H1 (cell line): ENCODE results near the gene APOC4. TPM values are rescaled to one million over a fixed set of nuclear protein-coding genes. Genes with fewer than 3 reads are reported as not detected.

Experiments used
- CTBP2 ChIP-seq: IDR thresholded peaks from 2 replicates; pipeline ENCODE4 v1.7.0; 2011; ENCODE audit warnings: borderline replicate concordance, mild to moderate bottlenecking, moderate library complexity, mixed read lengths, low read length; ENCODE audit not compliant: insufficient read depth, insufficient read length
- CTCF ChIP-seq, 3 experiments: IDR thresholded peaks; 1 replicate in 2 of 3; 2 replicates in 1 of 3; pipeline versions ENCODE4 v1.5.1 to v1.6.1; 2011; ENCODE audit warnings: low read length in 3 of 3, mild to moderate bottlenecking in 3 of 3, inconsistent platforms in 2 of 3, low read depth in 1 of 3, moderate library complexity in 1 of 3; ENCODE audit not compliant: insufficient read depth in 1 of 3; ENCODE audit errors: control extremely low read depth in 1 of 3
- NRF1 ChIP-seq: IDR thresholded peaks from 2 replicates; pipeline ENCODE4 v1.6.1; 2011; ENCODE audit warnings: mild to moderate bottlenecking, low read depth, low read length, improper control_type of control experiment
- USF2 ChIP-seq: IDR thresholded peaks from 2 replicates; pipeline ENCODE4 v1.6.1; 2011; ENCODE audit warnings: low read length, improper control_type of control experiment
- polyA plus RNA-seq, 7 experiments: library from polyadenylated mRNA; depleted of rRNA in 3 of 7; stranded (reverse) in 5 of 7; unstranded in 2 of 7; fragments of >200 nt in 5 of 7; fragments of 200-250 nt in 2 of 7; gene quantifications; 1 replicate in 5 of 7; 2 replicates in 1 of 7; 4 replicates in 1 of 7; pipeline versions ENCODE4 v1.2.1 to v1.2.3, GENCODE V29; 2011 to 2013; ENCODE audit warnings: missing spikeins in 2 of 7, mixed read lengths in 2 of 7
- total RNA-seq: library from RNA; stranded (reverse); fragmentation: NEBNext Ultra II Directional; extraction: Animal tissue kit (Norgen Biotek cat#: 25700); gene quantifications from 2 replicates; pipeline ENCODE4 v1.2.1, GENCODE V29; 2021

The APOC4 gene
- total and polyA plus RNA-seq, 2 of the 8 experiments (the other 6 are each of a cell fraction or from before 2014, with no cell fraction given), result not detected

- TF ChIP-seq CTCF (IDR thresholded peaks at IDR 0.05; ENCODE audit: control extremely low read depth in 1 of 3, insufficient read depth in 1 of 3, low read depth in 1 of 3, low read length in 3 of 3), result peak; percentile 60 to 82 (median 68)
- TF ChIP-seq CTBP2, result no peak
- TF ChIP-seq USF2, result no peak
- no peak for TF ChIP-seq NRF1
These were observed 37.5 kb upstream of the APOC4 start (continued) for GRCh38 chr19:44904426-44904994.
